ENCODE data around the gene RAB14.

DNA sequence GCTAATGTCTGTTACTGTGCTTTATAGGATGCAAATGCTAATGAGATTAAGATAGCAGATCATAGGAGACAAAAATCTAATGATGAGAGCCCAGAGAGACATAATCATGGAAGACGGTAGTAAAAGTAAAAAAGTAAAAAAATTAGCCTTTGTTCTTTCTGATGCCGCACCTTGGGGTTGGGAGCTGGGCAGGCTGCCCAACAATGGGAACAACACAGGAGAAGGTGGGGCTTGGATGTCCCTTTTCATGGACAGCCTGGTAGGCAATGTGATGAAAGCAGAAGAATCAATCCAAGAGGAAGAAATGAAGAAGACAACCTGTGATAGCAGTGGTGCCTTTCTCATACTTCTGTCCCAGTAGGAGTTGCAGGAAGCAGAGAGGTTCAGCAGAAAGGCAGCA lies 57.2 kb downstream of the RAB14 start:
- TF ChIP-seq, protein P1, sequence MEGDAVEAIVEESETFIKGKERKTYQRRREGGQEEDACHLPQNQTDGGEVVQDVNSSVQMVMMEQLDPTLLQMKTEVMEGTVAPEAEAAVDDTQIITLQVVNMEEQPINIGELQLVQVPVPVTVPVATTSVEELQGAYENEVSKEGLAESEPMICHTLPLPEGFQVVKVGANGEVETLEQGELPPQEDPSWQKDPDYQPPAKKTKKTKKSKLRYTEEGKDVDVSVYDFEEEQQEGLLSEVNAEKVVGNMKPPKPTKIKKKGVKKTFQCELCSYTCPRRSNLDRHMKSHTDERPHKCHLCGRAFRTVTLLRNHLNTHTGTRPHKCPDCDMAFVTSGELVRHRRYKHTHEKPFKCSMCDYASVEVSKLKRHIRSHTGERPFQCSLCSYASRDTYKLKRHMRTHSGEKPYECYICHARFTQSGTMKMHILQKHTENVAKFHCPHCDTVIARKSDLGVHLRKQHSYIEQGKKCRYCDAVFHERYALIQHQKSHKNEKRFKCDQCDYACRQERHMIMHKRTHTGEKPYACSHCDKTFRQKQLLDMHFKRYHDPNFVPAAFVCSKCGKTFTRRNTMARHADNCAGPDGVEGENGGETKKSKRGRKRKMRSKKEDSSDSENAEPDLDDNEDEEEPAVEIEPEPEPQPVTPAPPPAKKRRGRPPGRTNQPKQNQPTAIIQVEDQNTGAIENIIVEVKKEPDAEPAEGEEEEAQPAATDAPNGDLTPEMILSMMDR (IDR thresholded peaks at IDR 0.05; ENCODE audit: insufficient read depth, low read length): no peak
- TF ChIP-seq GABPA (IDR thresholded peaks at IDR 0.05; ENCODE audit: low read depth) (no peak), POLR2AphosphoS5 (IDR thresholded peaks at IDR 0.05; ENCODE audit: low read depth) (no peak)

All from HL-60 (cell line).